ENCODE results near the gene IRS2.

IRS2 gene

DNA sequence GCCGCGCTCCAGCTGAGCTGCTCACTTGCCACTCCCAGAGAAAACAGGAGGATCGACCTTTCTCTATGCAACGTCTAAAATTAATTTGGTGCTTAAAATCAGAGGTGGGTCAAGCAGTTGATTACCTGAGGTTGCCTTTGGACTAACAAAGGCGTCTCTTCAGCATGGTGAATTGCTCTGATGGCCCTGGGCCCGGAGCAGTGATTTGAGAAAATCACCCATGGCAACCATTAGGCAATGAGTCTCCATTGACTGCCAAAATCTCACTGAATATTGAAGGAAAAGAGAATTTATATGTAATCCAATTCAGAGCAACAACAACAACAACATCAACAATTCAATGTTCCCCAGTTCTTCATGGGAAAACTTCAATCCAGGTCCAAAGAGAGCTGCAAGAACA lies 61.8 kb downstream of the IRS2 start:
- H3K4me3 ChIP-seq (ENCODE audit: low read depth, low read length), result no peak overlapping the region
- TF ChIP-seq, protein P1, sequence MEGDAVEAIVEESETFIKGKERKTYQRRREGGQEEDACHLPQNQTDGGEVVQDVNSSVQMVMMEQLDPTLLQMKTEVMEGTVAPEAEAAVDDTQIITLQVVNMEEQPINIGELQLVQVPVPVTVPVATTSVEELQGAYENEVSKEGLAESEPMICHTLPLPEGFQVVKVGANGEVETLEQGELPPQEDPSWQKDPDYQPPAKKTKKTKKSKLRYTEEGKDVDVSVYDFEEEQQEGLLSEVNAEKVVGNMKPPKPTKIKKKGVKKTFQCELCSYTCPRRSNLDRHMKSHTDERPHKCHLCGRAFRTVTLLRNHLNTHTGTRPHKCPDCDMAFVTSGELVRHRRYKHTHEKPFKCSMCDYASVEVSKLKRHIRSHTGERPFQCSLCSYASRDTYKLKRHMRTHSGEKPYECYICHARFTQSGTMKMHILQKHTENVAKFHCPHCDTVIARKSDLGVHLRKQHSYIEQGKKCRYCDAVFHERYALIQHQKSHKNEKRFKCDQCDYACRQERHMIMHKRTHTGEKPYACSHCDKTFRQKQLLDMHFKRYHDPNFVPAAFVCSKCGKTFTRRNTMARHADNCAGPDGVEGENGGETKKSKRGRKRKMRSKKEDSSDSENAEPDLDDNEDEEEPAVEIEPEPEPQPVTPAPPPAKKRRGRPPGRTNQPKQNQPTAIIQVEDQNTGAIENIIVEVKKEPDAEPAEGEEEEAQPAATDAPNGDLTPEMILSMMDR (IDR thresholded peaks at IDR 0.05; ENCODE audit: borderline replicate concordance, insufficient read depth, low read depth, low read length), result no peak

DNA sequence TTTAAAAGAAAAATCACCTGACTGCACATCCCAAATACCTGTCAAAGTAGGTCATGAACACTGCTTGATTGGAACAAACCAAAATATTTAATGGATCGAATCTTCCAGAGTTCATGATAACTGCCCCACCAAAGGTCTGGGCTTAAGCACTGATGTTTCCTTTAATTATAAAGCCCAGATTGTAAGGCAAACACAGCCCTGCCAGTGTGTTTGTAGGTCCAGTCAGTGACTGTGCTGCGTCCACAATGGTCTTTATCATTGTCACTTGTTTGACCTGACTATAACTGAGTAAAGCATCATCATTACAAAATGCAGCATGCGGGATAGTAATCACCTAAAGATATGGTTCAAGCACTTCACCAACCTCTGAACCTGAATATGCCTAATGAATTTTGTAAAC lies 63.3 kb downstream of the IRS2 start:
- TF ChIP-seq, protein P1 (IDR thresholded peaks at IDR 0.05; ENCODE audit: borderline replicate concordance, insufficient read depth, low read depth, low read length), result no peak
- no peak overlapping the region for H3K4me3 ChIP-seq (ENCODE audit: low read depth, low read length)

- TF ChIP-seq, protein P1 (IDR thresholded peaks at IDR 0.05; ENCODE audit: borderline replicate concordance, insufficient read depth, low read depth, low read length), result no peak
These were observed 64.3 kb downstream of the IRS2 start for GRCh38 chr13:109722068-109722467.

DNA sequence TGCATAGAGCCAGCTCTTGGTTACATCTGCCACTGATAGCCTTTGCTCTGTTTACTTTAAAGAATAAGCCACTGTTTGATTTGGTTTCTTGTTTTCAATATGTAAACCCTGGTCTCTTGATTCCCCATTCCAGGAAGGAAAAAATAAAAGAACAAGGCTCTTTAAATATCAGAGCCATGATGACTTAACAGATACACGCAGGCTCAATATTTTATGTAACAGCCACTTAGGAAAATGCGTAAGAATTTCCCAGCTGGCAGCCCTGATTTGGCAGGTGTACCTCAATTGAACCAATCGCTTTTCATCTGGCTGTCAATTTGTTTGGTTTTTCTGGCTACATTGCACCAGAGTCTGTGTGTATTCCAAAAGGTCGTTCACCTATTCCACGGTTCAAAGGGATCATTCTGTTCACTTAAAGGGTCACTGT lies 65.6 kb downstream of the IRS2 start:
- no peak overlapping the region for H3K4me3 ChIP-seq (ENCODE audit: low read depth, low read length)
- TF ChIP-seq, protein P1 (IDR thresholded peaks at IDR 0.05; ENCODE audit: borderline replicate concordance, insufficient read depth, low read depth, low read length), result no peak

More at GRCh38 chr13:109722068-109722467, 64.3 kb downstream of the IRS2 start:
- H3K4me3 ChIP-seq (ENCODE audit: low read depth, low read length), result no peak overlapping the region

DNA sequence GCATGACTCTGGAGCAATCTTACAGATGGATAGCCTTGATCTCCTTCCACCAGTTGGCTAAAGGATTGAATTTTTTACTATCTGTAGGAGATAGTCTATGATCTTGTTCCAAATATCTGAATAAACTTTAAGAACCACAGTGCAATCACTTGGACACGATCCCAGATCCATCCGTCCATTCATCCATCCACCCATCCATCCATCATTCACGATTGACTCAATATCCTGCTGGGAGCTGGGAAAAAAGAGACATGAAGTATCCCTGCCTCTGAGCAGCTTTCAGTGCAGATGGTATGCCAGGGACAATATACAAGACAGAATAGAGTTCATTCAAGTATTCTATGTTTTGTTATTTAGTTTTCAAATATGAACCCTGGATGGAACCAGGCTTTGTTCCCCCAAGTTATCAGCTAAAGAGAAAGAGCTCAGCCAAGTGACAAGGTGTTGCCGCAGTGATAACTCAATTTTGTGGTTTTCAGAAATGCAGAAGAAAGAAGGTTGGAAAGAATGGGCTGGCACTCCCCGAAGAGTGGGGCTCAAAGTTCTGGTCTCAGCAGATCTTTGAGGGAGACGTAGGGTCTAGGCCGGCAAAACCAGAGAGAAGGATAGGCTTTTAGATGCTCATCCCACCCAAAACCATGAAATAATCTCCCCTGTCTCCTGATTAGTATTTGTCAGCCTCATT lies 66.3 kb downstream of the IRS2 start:
- no peak overlapping the region for H3K4me3 ChIP-seq (ENCODE audit: low read depth, low read length)
- TF ChIP-seq, protein P1 (IDR thresholded peaks at IDR 0.05; ENCODE audit: borderline replicate concordance, insufficient read depth, low read depth, low read length), result no peak

GRCh38 chr13:109718726-109719125 lies 67.7 kb downstream of the IRS2 start:
- no peak overlapping the region for H3K4me3 ChIP-seq (ENCODE audit: low read depth, low read length)
- TF ChIP-seq, protein P1 (IDR thresholded peaks at IDR 0.05; ENCODE audit: borderline replicate concordance, insufficient read depth, low read depth, low read length), result no peak

GRCh38 chr13:109717686-109718085 lies 68.7 kb downstream of the IRS2 start:
- no peak overlapping the region for H3K4me3 ChIP-seq (ENCODE audit: low read depth, low read length)
- TF ChIP-seq, protein P1 (IDR thresholded peaks at IDR 0.05; ENCODE audit: borderline replicate concordance, insufficient read depth, low read depth, low read length), result no peak
